ENCODE data around the gene TNNI3. TPM values are rescaled to one million over a fixed set of nuclear protein-coding genes. Genes with fewer than 3 reads are reported as not detected.

Gene TNNI3
- total RNA-seq, 1 experiment from 2014 or later: 14.6 TPM

GRCh38 chr19:55176076-55176475, 18.5 kb upstream of the TNNI3 start:
- TF ChIP-seq SIN3A (IDR thresholded peaks at IDR 0.05; ENCODE audit: borderline replicate concordance, insufficient read depth, low read depth, low read length) (no peak), POLR2AphosphoS5 (IDR thresholded peaks at IDR 0.05; ENCODE audit: low read depth, low read length) (no peak), CTCF (IDR thresholded peaks at IDR 0.05) (no peak), REST (IDR thresholded peaks at IDR 0.05; ENCODE audit: insufficient read depth in 1 of 2, low read depth in 2 of 2, low read length in 1 of 2) (no peak), TCF7L2 (IDR thresholded peaks at IDR 0.05; ENCODE audit: low read depth, low read length) (no peak)
- no peaks in the 10 kb centered on the region for H3K9me3 ChIP-seq (ENCODE audit: control insufficient read depth, insufficient read depth, low read depth, low read length)
- in situ Hi-C loops (cut with HindIII; ENCODE audit: low pct_unique_long_range_greater_than_20kb, low sequenced_read_pairs) (no loop called here), intact Hi-C loops (cut with micrococcal nuclease; ENCODE audit: unreplicated experiment) (no loop called here)
- ChIA-PET CTCF (interaction anchor here (0.5 to 0.6 kb wide), 2 partner anchors 10 to 244 kb away, joined by 3 read pairs; no protein-coding TSS in a partner anchor), POLR2A (interaction anchor here (0.5 to 0.7 kb wide), 2 partner anchors 20 to 35 kb away, joined by 3 read pairs; no protein-coding TSS in a partner anchor)
- no TSS peak for BruUV-seq (replicated peaks)
- ATAC-seq: no peak
- no peaks in the 10 kb centered on the region for H3K36me3 ChIP-seq (ENCODE audit: control insufficient read depth, insufficient read depth, low read length)
- peaks cover 8% of the 10 kb centered on the region; the same call in 1 of the 2 replicates for H3K4me1 ChIP-seq (ENCODE audit: control insufficient read depth, insufficient read depth, low read length)
- no peak overlapping the region for H3K4me3 ChIP-seq (ENCODE audit: low read depth in 2 of 2, low read length in 2 of 2)
- H3K27ac ChIP-seq (ENCODE audit: low read length): no peak overlapping the region
- no peak for DNase-seq (ENCODE audit: low read depth, low spot score)
- no peaks in the 10 kb centered on the region for H3K27me3 ChIP-seq (ENCODE audit: control insufficient read depth, insufficient read depth, low read length)

- no peaks in the 10 kb centered on the region for H3K9me3 ChIP-seq (ENCODE audit: control insufficient read depth, insufficient read depth, low read depth, low read length)
- POLR2A ChIA-PET: interaction anchor here (0.5 to 0.7 kb wide), 2 partner anchors 19 to 34 kb away, joined by 3 read pairs; no protein-coding TSS in a partner anchor
- BruUV-seq (replicated peaks): no TSS peak
- no peak for DNase-seq (ENCODE audit: low read depth, low spot score)
- CTCF ChIA-PET: interaction anchor here (0.5 to 0.6 kb wide), 4 partner anchors 9 to 243 kb away, joined by 3 read pairs; no protein-coding TSS in a partner anchor
- no peak overlapping the region for H3K4me3 ChIP-seq (ENCODE audit: low read depth in 2 of 2, low read length in 2 of 2)
- H3K4me1 ChIP-seq (ENCODE audit: control insufficient read depth, insufficient read depth, low read length): peaks cover 8% of the 10 kb centered on the region; the same call in 1 of the 2 replicates
- no peaks in the 10 kb centered on the region for H3K27me3 ChIP-seq (ENCODE audit: control insufficient read depth, insufficient read depth, low read length)
- TF ChIP-seq CTCF (IDR thresholded peaks at IDR 0.05) (no peak), POLR2AphosphoS5 (IDR thresholded peaks at IDR 0.05; ENCODE audit: low read depth, low read length) (no peak), TCF7L2 (IDR thresholded peaks at IDR 0.05; ENCODE audit: low read depth, low read length) (no peak), SIN3A (IDR thresholded peaks at IDR 0.05; ENCODE audit: borderline replicate concordance, insufficient read depth, low read depth, low read length) (no peak), REST (IDR thresholded peaks at IDR 0.05; ENCODE audit: insufficient read depth in 1 of 2, low read depth in 2 of 2, low read length in 1 of 2) (no peak)
- H3K36me3 ChIP-seq (ENCODE audit: control insufficient read depth, insufficient read depth, low read length): no peaks in the 10 kb centered on the region
- ATAC-seq: no peak
- intact Hi-C loops (cut with micrococcal nuclease; ENCODE audit: unreplicated experiment) (no loop called here), in situ Hi-C loops (cut with HindIII; ENCODE audit: low pct_unique_long_range_greater_than_20kb, low sequenced_read_pairs) (no loop called here)
- no peak overlapping the region for H3K27ac ChIP-seq (ENCODE audit: low read length)
These were observed 17.8 kb upstream of the TNNI3 start for GRCh38 chr19:55175117-55175867.

Measured in Panc1 (cell line).